Fibroblast of lung (primary cell): ENCODE results near the gene TMEM94.

Source experiments
- CTCF ChIP-seq, 2 donors: IDR thresholded peaks in 1 of 2; conservative IDR thresholded peaks in 1 of 2; 1 replicate in 1 of 2; 2 replicates in 1 of 2; pipeline ENCODE4 v1.5.1; 2011 to 2012; ENCODE audit warnings: low read length in 2 of 2, control low read depth in 1 of 2, inconsistent platforms in 1 of 2, low read depth in 1 of 2, mild to moderate bottlenecking in 1 of 2
- EZH2 ChIP-seq: IDR thresholded peaks from 2 replicates; pipeline ENCODE4 v1.5.1; 2012; ENCODE audit warnings: low read length, control low read depth, mild to moderate bottlenecking; ENCODE audit errors: missing control alignments

- TF ChIP-seq CTCF (conservative IDR thresholded peaks at IDR 0.05 in 1 of 2, IDR thresholded peaks at IDR 0.05 in 1 of 2; ENCODE audit: low read depth in 1 of 2, low read length in 2 of 2) (no peak), EZH2 (no peak)
Measured at GRCh38 chr17:75475851-75476250, 19.4 kb downstream of the TMEM94 start.
